Measurements from ENCODE around the gene KRTAP16-1.

DNA sequence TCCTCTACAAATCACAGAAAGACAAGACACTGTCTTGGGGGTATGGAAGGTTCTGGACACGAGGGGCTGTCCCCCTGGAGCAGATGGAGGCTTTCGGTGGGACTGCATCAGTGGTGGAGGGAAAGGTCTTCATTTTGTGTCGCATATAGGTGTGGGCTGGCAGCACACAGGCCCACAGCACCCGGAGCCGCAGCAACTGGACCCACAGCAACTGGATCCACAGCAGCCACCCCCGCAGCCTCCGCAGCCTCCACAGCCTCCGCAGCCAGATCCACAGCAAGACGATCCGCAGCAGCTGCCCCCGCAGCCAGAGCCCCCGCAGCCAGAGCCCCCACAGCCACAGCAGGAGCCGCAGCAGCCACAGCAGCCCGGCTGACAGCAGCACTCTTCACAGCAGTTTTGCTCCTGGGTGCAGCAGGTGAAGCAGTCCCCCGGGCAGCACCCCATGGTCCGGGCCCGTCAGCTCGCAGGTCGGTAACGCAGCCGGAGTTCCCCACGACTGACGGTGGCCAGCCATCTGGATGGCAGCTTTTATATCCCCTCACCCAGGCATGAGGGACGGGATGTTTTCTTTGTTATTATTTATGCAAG lies 6.2 kb upstream of the KRTAP16-1 start, which contains the start of gene KRTAP17-1:
- TF ChIP-seq, protein P1, sequence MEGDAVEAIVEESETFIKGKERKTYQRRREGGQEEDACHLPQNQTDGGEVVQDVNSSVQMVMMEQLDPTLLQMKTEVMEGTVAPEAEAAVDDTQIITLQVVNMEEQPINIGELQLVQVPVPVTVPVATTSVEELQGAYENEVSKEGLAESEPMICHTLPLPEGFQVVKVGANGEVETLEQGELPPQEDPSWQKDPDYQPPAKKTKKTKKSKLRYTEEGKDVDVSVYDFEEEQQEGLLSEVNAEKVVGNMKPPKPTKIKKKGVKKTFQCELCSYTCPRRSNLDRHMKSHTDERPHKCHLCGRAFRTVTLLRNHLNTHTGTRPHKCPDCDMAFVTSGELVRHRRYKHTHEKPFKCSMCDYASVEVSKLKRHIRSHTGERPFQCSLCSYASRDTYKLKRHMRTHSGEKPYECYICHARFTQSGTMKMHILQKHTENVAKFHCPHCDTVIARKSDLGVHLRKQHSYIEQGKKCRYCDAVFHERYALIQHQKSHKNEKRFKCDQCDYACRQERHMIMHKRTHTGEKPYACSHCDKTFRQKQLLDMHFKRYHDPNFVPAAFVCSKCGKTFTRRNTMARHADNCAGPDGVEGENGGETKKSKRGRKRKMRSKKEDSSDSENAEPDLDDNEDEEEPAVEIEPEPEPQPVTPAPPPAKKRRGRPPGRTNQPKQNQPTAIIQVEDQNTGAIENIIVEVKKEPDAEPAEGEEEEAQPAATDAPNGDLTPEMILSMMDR (IDR thresholded peaks at IDR 0.05; ENCODE audit: low read depth, low read length), result no peak
- no peak for TF ChIP-seq MYC (IDR thresholded peaks at IDR 0.05; ENCODE audit: low read depth, low read length)
- TF ChIP-seq POLR2A (IDR thresholded peaks at IDR 0.05; ENCODE audit: extremely low read depth, insufficient read length), result no peak
- TF ChIP-seq, protein P2, sequence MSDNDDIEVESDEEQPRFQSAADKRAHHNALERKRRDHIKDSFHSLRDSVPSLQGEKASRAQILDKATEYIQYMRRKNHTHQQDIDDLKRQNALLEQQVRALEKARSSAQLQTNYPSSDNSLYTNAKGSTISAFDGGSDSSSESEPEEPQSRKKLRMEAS (IDR thresholded peaks at IDR 0.05; ENCODE audit: low read depth, low read length), result no peak

Measured in NB4 (cell line).